Mesendoderm (in vitro differentiated cells): ENCODE data around the gene CDK9.
A peak's percentile ranks its signal among the peaks of the same experiment; 100 is the strongest.

Experiments
- DNase-seq: peaks from one replicate; pipeline ENCODE4 v3.0.0; 2013
- H2AK5ac ChIP-seq: 2 replicates; pipeline ENCODE4 v1.6.1; 2013; ENCODE audit warnings: low read length, inconsistent platforms
- H2BK120ac ChIP-seq: 2 replicates; pipeline ENCODE4 v1.6.1; 2013; ENCODE audit warnings: low read depth, mild to moderate bottlenecking, low read length, moderate library complexity, mixed read lengths
- H2BK15ac ChIP-seq: replicated peaks from 2 replicates; pipeline ENCODE4 v1.6.1; 2013; ENCODE audit warnings: low read depth, mild to moderate bottlenecking, moderate library complexity
- H2BK5ac ChIP-seq: 2 replicates; pipeline ENCODE4 v1.6.1; 2013; ENCODE audit warnings: low read length, inconsistent platforms
- H3K18ac ChIP-seq: 2 replicates; pipeline ENCODE4 v1.6.1; 2013; ENCODE audit warnings: mild to moderate bottlenecking, low read length, mixed read lengths
- H3K23ac ChIP-seq: one replicate; pipeline ENCODE4 v1.6.1; 2013; ENCODE audit warnings: low read length
- H3K27ac ChIP-seq: 2 replicates; pipeline ENCODE4 v1.5.1; 2013; ENCODE audit warnings: low read depth, mild to moderate bottlenecking, inconsistent platforms, low read length, moderate library complexity
- H3K27me3 ChIP-seq: 2 replicates; pipeline ENCODE4 v1.6.1; 2013; ENCODE audit warnings: low read length, control low read depth, mild to moderate bottlenecking, inconsistent platforms; ENCODE audit not compliant: insufficient read depth, poor library complexity
- H3K36me3 ChIP-seq: 2 replicates; pipeline ENCODE4 v1.6.1; 2013; ENCODE audit warnings: low read length, inconsistent platforms; ENCODE audit not compliant: control insufficient read depth, insufficient read depth
- H3K4ac ChIP-seq: one replicate; pipeline ENCODE4 v1.6.1; 2013; ENCODE audit warnings: low read depth, mild to moderate bottlenecking, low read length, moderate library complexity
- H3K4me1 ChIP-seq: 2 replicates; pipeline ENCODE4 v1.6.1; 2013; ENCODE audit warnings: low read depth, low read length, inconsistent platforms; ENCODE audit not compliant: control insufficient read depth
- H3K4me2 ChIP-seq: 2 replicates; pipeline ENCODE4 v1.6.1; 2013; ENCODE audit warnings: low read length
- H3K4me3 ChIP-seq: 2 replicates; pipeline ENCODE4 v1.5.1; 2013; ENCODE audit warnings: mild to moderate bottlenecking, low read length
- H3K56ac ChIP-seq: one replicate; pipeline ENCODE4 v1.6.1; 2013; ENCODE audit warnings: low read length
- H3K79me1 ChIP-seq: 2 replicates; pipeline ENCODE4 v1.6.1; 2013; ENCODE audit warnings: low read length, inconsistent platforms
- H3K79me2 ChIP-seq: 2 replicates; pipeline ENCODE4 v1.6.1; 2013; ENCODE audit warnings: mild to moderate bottlenecking, low read length; ENCODE audit not compliant: control insufficient read depth, insufficient read depth
- H3K9ac ChIP-seq: 2 replicates; pipeline ENCODE4 v1.6.1; 2013; ENCODE audit warnings: low read length, inconsistent platforms
- H4K5ac ChIP-seq: one replicate; pipeline ENCODE4 v1.6.1; 2013; ENCODE audit warnings: low read length
- H4K8ac ChIP-seq: one replicate; pipeline ENCODE4 v1.6.1; 2013; ENCODE audit warnings: low read depth, mild to moderate bottlenecking, control low read depth, low read length, moderate library complexity
- WGBS: extraction: QIAGEN DNeasy Blood & Tissue Kit; methylation state at CpG from one replicate; pipeline ENCODE4 v1.1.7; 2013; ENCODE audit warnings: low lambda C conversion rate, missing lambda C conversion rate; ENCODE audit not compliant: insufficient coverage; ENCODE audit errors: extremely low coverage; 5-methylcytosine and 5-hydroxymethylcytosine counted together

The CDK9 gene

GRCh38 chr9:127786773-127787104 is 905 bp downstream of the CDK9 start:
- WGBS: no CpG with 5 or more reads among the region's 12 CpGs
- H3K4me1 ChIP-seq: peaks cover 3% of the 10 kb centered on the region
- H3K4me3 ChIP-seq: peak overlapping the region; percentile 91
- H3K4ac ChIP-seq: no peak overlapping the region
- H2AK5ac ChIP-seq: no peak overlapping the region
- peaks cover 34% of the 10 kb centered on the region for H3K36me3 ChIP-seq
- H3K9ac ChIP-seq: peak overlapping the region; percentile 93
- peak overlapping the region; percentile 93 for H3K56ac ChIP-seq
- H2BK15ac ChIP-seq: no peak overlapping the region
- H3K27ac ChIP-seq: peak overlapping the region; percentile 99
- no peak overlapping the region for H4K8ac ChIP-seq
- H3K79me1 ChIP-seq: peaks cover 26% of the 10 kb centered on the region
- H2BK5ac ChIP-seq: no peak overlapping the region
- no peak overlapping the region for H3K23ac ChIP-seq
- H3K18ac ChIP-seq: no peak overlapping the region
- no peaks in the 10 kb centered on the region for H3K27me3 ChIP-seq
- H4K5ac ChIP-seq: no peak overlapping the region
- H2BK120ac ChIP-seq: no peak overlapping the region
- H3K4me2 ChIP-seq: peak overlapping the region; percentile 55
- H3K79me2 ChIP-seq: peaks cover 32% of the 10 kb centered on the region
- no peak for DNase-seq

GRCh38 chr9:127788337-127789011 is 2.6 kb downstream of the CDK9 start:
- no CpG with 5 or more reads among the region's 26 CpGs for WGBS
- H3K4me1 ChIP-seq: peaks cover 3% of the 10 kb centered on the region
- no peak overlapping the region for H3K23ac ChIP-seq
- H3K56ac ChIP-seq: no peak overlapping the region
- H3K4ac ChIP-seq: no peak overlapping the region
- no peak overlapping the region for H3K18ac ChIP-seq
- no peak overlapping the region for H3K4me2 ChIP-seq
- H3K27me3 ChIP-seq: no peaks in the 10 kb centered on the region
- H3K4me3 ChIP-seq: no peak overlapping the region
- no peak overlapping the region for H2BK120ac ChIP-seq
- peaks cover 34% of the 10 kb centered on the region for H3K36me3 ChIP-seq
- no peak overlapping the region for H2BK5ac ChIP-seq
- no peak overlapping the region for H3K27ac ChIP-seq
- H2BK15ac ChIP-seq: no peak overlapping the region
- H2AK5ac ChIP-seq: no peak overlapping the region
- H3K79me1 ChIP-seq: peaks cover 26% of the 10 kb centered on the region
- DNase-seq: no peak
- H4K8ac ChIP-seq: no peak overlapping the region
- peaks cover 32% of the 10 kb centered on the region for H3K79me2 ChIP-seq
- H4K5ac ChIP-seq: no peak overlapping the region
- no peak overlapping the region for H3K9ac ChIP-seq

GRCh38 chr9:127789179-127789578 is 3.3 kb downstream of the CDK9 start:
- Histone ChIP-seq H4K8ac (no peak overlapping the region), H4K5ac (no peak overlapping the region), H3K36me3 (peaks cover 34% of the 10 kb centered on the region), H2BK15ac (no peak overlapping the region), H3K18ac (no peak overlapping the region), H3K79me1 (peaks cover 26% of the 10 kb centered on the region), H3K4me2 (no peak overlapping the region), H3K4me3 (no peak overlapping the region), H3K27me3 (no peaks in the 10 kb centered on the region), H3K56ac (no peak overlapping the region), H3K4ac (no peak overlapping the region), H3K23ac (no peak overlapping the region), H3K27ac (no peak overlapping the region), H3K4me1 (peaks cover 3% of the 10 kb centered on the region), H3K79me2 (peaks cover 32% of the 10 kb centered on the region), H2BK5ac (no peak overlapping the region), H2BK120ac (no peak overlapping the region), H3K9ac (no peak overlapping the region), H2AK5ac (no peak overlapping the region)
- WGBS: no CpG with 5 or more reads among the region's 25 CpGs
- DNase-seq: no peak

- Histone ChIP-seq H3K56ac (no peak overlapping the region), H2BK120ac (no peak overlapping the region), H3K27ac (no peak overlapping the region), H2BK5ac (no peak overlapping the region), H3K4me2 (no peak overlapping the region), H4K5ac (no peak overlapping the region), H3K79me1 (peaks cover 26% of the 10 kb centered on the region), H3K4me3 (no peak overlapping the region), H3K18ac (no peak overlapping the region), H2BK15ac (no peak overlapping the region), H3K23ac (no peak overlapping the region), H2AK5ac (no peak overlapping the region), H3K4ac (no peak overlapping the region), H3K4me1 (peaks cover 3% of the 10 kb centered on the region), H3K27me3 (no peaks in the 10 kb centered on the region), H3K36me3 (peaks cover 34% of the 10 kb centered on the region), H3K79me2 (peaks cover 32% of the 10 kb centered on the region), H3K9ac (no peak overlapping the region), H4K8ac (no peak overlapping the region)
- no peak for DNase-seq
- no CpG with 5 or more reads among the region's 9 CpGs for WGBS
Measured at GRCh38 chr9:127790094-127790855, 4.4 kb downstream of the CDK9 start.

GRCh38 chr9:127791085-127791484 is 5.3 kb downstream of the CDK9 start:
- Histone ChIP-seq H3K36me3 (peaks cover 34% of the 10 kb centered on the region), H4K8ac (no peak overlapping the region), H3K23ac (no peak overlapping the region), H3K56ac (no peak overlapping the region), H4K5ac (no peak overlapping the region), H3K4me2 (no peak overlapping the region), H2BK120ac (no peak overlapping the region), H2BK15ac (no peak overlapping the region), H3K27ac (no peak overlapping the region), H2BK5ac (no peak overlapping the region), H2AK5ac (no peak overlapping the region), H3K79me1 (peaks cover 26% of the 10 kb centered on the region), H3K9ac (no peak overlapping the region), H3K18ac (no peak overlapping the region), H3K27me3 (no peaks in the 10 kb centered on the region), H3K4me3 (no peak overlapping the region), H3K79me2 (peaks cover 32% of the 10 kb centered on the region), H3K4me1 (peaks cover 3% of the 10 kb centered on the region), H3K4ac (no peak overlapping the region)
- no peak for DNase-seq
- no CpG with 5 or more reads among the region's 4 CpGs for WGBS
